PC-9 (cell line): ENCODE data around the gene HLA-DQB2. TPM values are rescaled to one million over a fixed set of nuclear protein-coding genes. Genes with fewer than 3 reads are reported as not detected.

Experiments
- BruUV-seq: library from RNA; stranded (reverse); fragments of 400-500 nt; replicated peaks from 2 replicates; lab custom pipeline; 2021; lab: Mats Ljungman, UMichigan
- CTCF ChIA-PET: fragments of 300-600 bp; sonication (Branson Sonifier 250); formaldehyde crosslinking; loops from one replicate; lab custom pipeline; 2022; ENCODE audit warnings: antibody characterized with exemption; lab: Charles Lee
- POLR2A ChIA-PET: fragments of 300-600 bp; sonication (Branson Sonifier 250); formaldehyde crosslinking; loops from one replicate; lab custom pipeline; 2022; ENCODE audit warnings: antibody characterized with exemption; ENCODE audit not compliant: unreplicated experiment; lab: Charles Lee
- DNase-seq, 2 experiments: peaks; one replicate each; pipeline versions ENCODE4 v3.0.0 to v3.0.0-alpha.2; 2015 to 2022; ENCODE audit warnings: mixed read lengths in 1 of 2
- H2AFZ ChIP-seq: fragments of 200-600 bp; sonication (generic); 2 replicates; pipeline ENCODE4 v1.8.1; 2017; ENCODE audit warnings: antibody characterized with exemption
- H3F3A ChIP-seq: fragments of 200-600 bp; sonication (generic); 2 replicates; pipeline ENCODE4 v1.8.1; 2017; ENCODE audit warnings: antibody characterized with exemption, mild to moderate bottlenecking, low read depth; ENCODE audit not compliant: insufficient read depth
- H3K27ac ChIP-seq: fragments of 200-600 bp; sonication (generic); 2 replicates; pipeline ENCODE4 v1.6.1; 2016; ENCODE audit warnings: mixed run types
- H3K27me3 ChIP-seq: fragments of 200-600 bp; sonication (generic); 2 replicates; pipeline ENCODE4 v1.6.1; 2016; ENCODE audit warnings: low read depth, mixed run types; ENCODE audit not compliant: insufficient read depth
- H3K36me3 ChIP-seq: fragments of 200-600 bp; sonication (generic); 2 replicates; pipeline ENCODE4 v1.6.1; 2016; ENCODE audit warnings: low read depth, mixed run types
- H3K4me1 ChIP-seq: fragments of 200-600 bp; sonication (generic); replicated peaks from 2 replicates; pipeline ENCODE4 v1.6.1; 2016; ENCODE audit warnings: mixed run types; ENCODE audit not compliant: insufficient read depth
- H3K4me2 ChIP-seq: fragments of 200-600 bp; sonication (generic); 2 replicates; pipeline ENCODE4 v1.6.1; 2017; ENCODE audit warnings: mixed run types
- H3K4me3 ChIP-seq: fragments of 200-600 bp; sonication (generic); 2 replicates; pipeline ENCODE4 v1.6.1; 2016; ENCODE audit warnings: mixed run types
- H3K79me2 ChIP-seq: fragments of 200-600 bp; sonication (generic); 2 replicates; pipeline ENCODE4 v1.6.1; 2017; ENCODE audit warnings: low read depth, mixed run types
- H3K9me2 ChIP-seq: fragments of 200-600 bp; sonication (generic); 2 replicates; pipeline ENCODE4 v1.8.1; 2017; ENCODE audit warnings: mild to moderate bottlenecking; ENCODE audit not compliant: insufficient read depth
- H3K9me3 ChIP-seq: fragments of 200-600 bp; sonication (generic); 2 replicates; pipeline ENCODE4 v1.8.1; 2016; ENCODE audit warnings: low read depth; ENCODE audit not compliant: insufficient read depth
- H4K20me1 ChIP-seq: fragments of 200-600 bp; sonication (generic); 2 replicates; pipeline ENCODE4 v1.8.1; 2017; ENCODE audit not compliant: insufficient read depth
- EZH2 ChIP-seq: fragments of 200-600 bp; sonication (generic); IDR thresholded peaks from 2 replicates; pipeline ENCODE4 v1.8.0; 2017; ENCODE audit warnings: antibody characterized with exemption, low read depth
- intact Hi-C: fragments of 100-400 bp; cut with micrococcal nuclease; formaldehyde crosslinking; loops from one replicate; pipeline ENCODE4 v1.10.0; 2022; ENCODE audit not compliant: unreplicated experiment
- total RNA-seq: library from RNA; stranded (reverse); gene quantifications from 2 replicates; pipeline ENCODE4 v1.2.3, GENCODE V29; 2021
- TF ChIP-seq, protein P1 (sequence below): fragments of 200-600 bp; sonication (generic); conservative IDR thresholded peaks from 2 replicates; pipeline ENCODE4 v1.6.1; 2017; ENCODE audit warnings: mixed run types, antibody characterized with exemption, mild to moderate bottlenecking, moderate library complexity

The HLA-DQB2 gene
- total RNA-seq, 1 experiment from 2014 or later = not detected

DNA sequence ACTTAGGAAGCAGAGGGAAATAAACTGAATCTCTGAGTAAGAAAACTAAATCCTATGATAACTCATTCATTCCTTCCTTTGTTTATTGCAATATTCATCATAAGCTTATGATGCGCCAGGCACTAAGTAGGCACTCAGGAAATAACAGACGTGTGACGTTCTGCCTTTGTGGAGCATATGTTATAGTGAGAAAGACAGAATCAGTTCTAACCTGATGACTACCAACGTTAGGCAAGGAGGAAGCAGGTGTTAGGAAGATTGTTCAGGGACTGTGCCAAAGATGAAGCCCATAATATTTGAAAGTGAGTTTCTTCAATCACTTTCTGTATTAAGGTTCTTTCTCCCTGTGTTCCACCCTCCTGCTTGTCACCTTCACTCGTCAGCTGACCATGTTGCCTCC lies 18.6 kb downstream of the HLA-DQB2 start:
- Histone ChIP-seq H3K79me2 (no peaks in the 10 kb centered on the region), H3K4me3 (no peak overlapping the region), H3K9me2 (no peaks in the 10 kb centered on the region), H4K20me1 (no peaks in the 10 kb centered on the region), H3K27me3 (peaks cover 45% of the 10 kb centered on the region), H3K27ac (no peak overlapping the region), H3K36me3 (no peaks in the 10 kb centered on the region), H3F3A (no peaks in the 10 kb centered on the region), H3K4me2 (no peak overlapping the region), H3K4me1 (no peaks in the 10 kb centered on the region), H2AFZ (no peak overlapping the region), H3K9me3 (no peaks in the 10 kb centered on the region)
- CTCF ChIA-PET = no interaction called here
- DNase-seq = no peak
- no TSS peak for BruUV-seq
- intact Hi-C loops = no loop called here
- TF ChIP-seq EZH2 = no peak
- TF ChIP-seq, protein P1, sequence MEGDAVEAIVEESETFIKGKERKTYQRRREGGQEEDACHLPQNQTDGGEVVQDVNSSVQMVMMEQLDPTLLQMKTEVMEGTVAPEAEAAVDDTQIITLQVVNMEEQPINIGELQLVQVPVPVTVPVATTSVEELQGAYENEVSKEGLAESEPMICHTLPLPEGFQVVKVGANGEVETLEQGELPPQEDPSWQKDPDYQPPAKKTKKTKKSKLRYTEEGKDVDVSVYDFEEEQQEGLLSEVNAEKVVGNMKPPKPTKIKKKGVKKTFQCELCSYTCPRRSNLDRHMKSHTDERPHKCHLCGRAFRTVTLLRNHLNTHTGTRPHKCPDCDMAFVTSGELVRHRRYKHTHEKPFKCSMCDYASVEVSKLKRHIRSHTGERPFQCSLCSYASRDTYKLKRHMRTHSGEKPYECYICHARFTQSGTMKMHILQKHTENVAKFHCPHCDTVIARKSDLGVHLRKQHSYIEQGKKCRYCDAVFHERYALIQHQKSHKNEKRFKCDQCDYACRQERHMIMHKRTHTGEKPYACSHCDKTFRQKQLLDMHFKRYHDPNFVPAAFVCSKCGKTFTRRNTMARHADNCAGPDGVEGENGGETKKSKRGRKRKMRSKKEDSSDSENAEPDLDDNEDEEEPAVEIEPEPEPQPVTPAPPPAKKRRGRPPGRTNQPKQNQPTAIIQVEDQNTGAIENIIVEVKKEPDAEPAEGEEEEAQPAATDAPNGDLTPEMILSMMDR = no peak
- POLR2A ChIA-PET = no interaction called here

DNA sequence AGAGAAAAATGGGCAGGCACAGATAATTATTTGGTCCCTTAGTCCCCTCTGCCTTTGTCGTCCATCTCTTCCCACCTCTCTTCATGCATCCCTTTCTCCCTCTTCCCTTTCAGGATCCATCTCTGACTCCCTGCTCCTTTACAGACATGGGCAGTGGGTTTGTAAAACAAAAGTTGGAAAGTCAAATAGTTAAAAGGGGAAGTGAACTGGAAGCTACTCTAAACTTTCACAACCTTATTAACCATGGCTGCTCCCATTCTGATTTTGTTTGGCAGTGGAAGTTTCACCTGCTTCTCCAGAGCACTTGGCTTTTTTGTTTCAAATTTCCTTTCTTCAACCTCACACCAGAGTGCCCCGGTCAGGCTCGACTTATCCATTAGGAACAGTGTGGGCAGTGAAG lies 21.0 kb downstream of the HLA-DQB2 start:
- H3K4me3 ChIP-seq = no peak overlapping the region
- no peaks in the 10 kb centered on the region for H3K9me2 ChIP-seq
- ChIA-PET POLR2A (no interaction called here), CTCF (no interaction called here)
- TF ChIP-seq EZH2 = no peak
- TF ChIP-seq, protein P1 = no peak
- no peak overlapping the region for H2AFZ ChIP-seq
- no peaks in the 10 kb centered on the region for H3K36me3 ChIP-seq
- H3K9me3 ChIP-seq = no peaks in the 10 kb centered on the region
- H3F3A ChIP-seq = no peaks in the 10 kb centered on the region
- H3K4me1 ChIP-seq = no peaks in the 10 kb centered on the region
- H3K27ac ChIP-seq = no peak overlapping the region
- H3K4me2 ChIP-seq = no peak overlapping the region
- no peaks in the 10 kb centered on the region for H4K20me1 ChIP-seq
- peaks cover 64% of the 10 kb centered on the region for H3K27me3 ChIP-seq
- no peaks in the 10 kb centered on the region for H3K79me2 ChIP-seq
- intact Hi-C loops = no loop called here
- no TSS peak for BruUV-seq
- DNase-seq = no peak

- no peak for TF ChIP-seq EZH2
- TF ChIP-seq, protein P1 = no peak
- Histone ChIP-seq H3K36me3 (no peaks in the 10 kb centered on the region), H3K4me2 (no peak within 1 kb of the TSS), H3K4me1 (no peaks in the 10 kb centered on the region), H3F3A (no peaks in the 10 kb centered on the region), H3K9me2 (no peaks in the 10 kb centered on the region), H3K27ac (no peak within 1 kb of the TSS), H2AFZ (no peak within 1 kb of the TSS), H3K79me2 (no peaks in the 10 kb centered on the region), H3K4me3 (no peak within 1 kb of the TSS), H4K20me1 (no peaks in the 10 kb centered on the region), H3K27me3 (peaks cover 60% of the 10 kb centered on the region), H3K9me3 (no peaks in the 10 kb centered on the region)
- no TSS peak for BruUV-seq
- CTCF ChIA-PET = interaction anchor here (0.6 kb wide), 1 partner anchor 342 kb away, joined by 5 read pairs; no protein-coding TSS in a partner anchor
- intact Hi-C loops = no loop called here
- POLR2A ChIA-PET = no interaction called here
- no peak for DNase-seq
Observed at GRCh38 chr6:32741031-32741960, 22.0 kb downstream of the HLA-DQB2 start, which contains the start of gene HLA-DQA2. HLA-DQA2 (plus strand) TSS chr6:32741391; CDS start chr6:32741444, 53 bp downstream.
